H1 (cell line): ENCODE results near the gene NR2F6. TPM values are rescaled to one million over a fixed set of nuclear protein-coding genes. Genes with fewer than 3 reads are reported as not detected.

Experiments
- CTCF ChIA-PET: fragments of 300-600 bp; sonication (Branson Sonifier 250); formaldehyde crosslinking; loops from one replicate; lab custom pipeline; 2021; ENCODE audit not compliant: partially characterized antibody; lab: Charles Lee
- POLR2A ChIA-PET: fragments of 300-600 bp; sonication (Branson Sonifier 250); formaldehyde crosslinking; loops from one replicate; lab custom pipeline; 2021; ENCODE audit warnings: inconsistent platforms; ENCODE audit not compliant: partially characterized antibody; lab: Charles Lee
- DNase-seq, 2 experiments: peaks; one replicate each; pipeline versions ENCODE4 v3.0.0 to v3.0.0-alpha.2; 2010 to 2022; ENCODE audit warnings: low spot score in 2 of 2, low read depth in 1 of 2, mixed read lengths in 1 of 2
- FAIRE-seq: peaks from 2 replicates; lab custom pipeline; 2011; peaks lifted over from hg19 to GRCh38; lab: Jason Lieb, UNC
- H2AFZ ChIP-seq: 2 replicates; pipeline ENCODE4 v1.8.1; 2012; ENCODE audit warnings: low read length, inconsistent platforms
- H2AK5ac ChIP-seq: 2 replicates; pipeline ENCODE4 v1.6.1; 2013; ENCODE audit warnings: low read depth, low read length
- H2BK120ac ChIP-seq: replicated peaks from 2 replicates; pipeline ENCODE3; 2013; ENCODE audit warnings: low read depth, low read length, inconsistent platforms
- H2BK12ac ChIP-seq: 2 replicates; pipeline ENCODE4 v1.6.1; 2013; ENCODE audit warnings: low read depth, low read length
- H2BK15ac ChIP-seq: 2 replicates; pipeline ENCODE4 v1.6.1; 2013; ENCODE audit warnings: low read length
- H2BK20ac ChIP-seq: 2 replicates; pipeline ENCODE4 v1.6.1; 2013; ENCODE audit warnings: low read length
- H2BK5ac ChIP-seq: 2 replicates; pipeline ENCODE4 v1.6.1; 2013; ENCODE audit warnings: low read depth, low read length
- H3K14ac ChIP-seq: 2 replicates; pipeline ENCODE4 v1.6.1; 2013; ENCODE audit warnings: inconsistent platforms; ENCODE audit not compliant: insufficient read length
- H3K18ac ChIP-seq: 2 replicates; pipeline ENCODE4 v1.6.1; 2013; ENCODE audit warnings: low read length; ENCODE audit errors: extremely low read depth
- H3K23ac ChIP-seq: 2 replicates; pipeline ENCODE4 v1.6.1; 2013; ENCODE audit warnings: inconsistent platforms; ENCODE audit not compliant: insufficient read length
- H3K23me2 ChIP-seq: 2 replicates; pipeline ENCODE4 v1.6.1; 2013; ENCODE audit warnings: low read depth, low read length
- H3K27ac ChIP-seq: 2 replicates; pipeline ENCODE4 v1.6.1; 2011; ENCODE audit warnings: low read depth, low read length, inconsistent platforms
- H3K27me3 ChIP-seq, 4 experiments: replicated peaks in 1 of 4; 1 replicate in 1 of 4; 2 replicates in 3 of 4; pipeline versions ENCODE4 v1.6.1 to v1.8.1; 2011 to 2013; ENCODE audit warnings: low read length in 3 of 4, mild to moderate bottlenecking in 3 of 4, inconsistent platforms in 2 of 4, mixed read lengths in 2 of 4, moderate library complexity in 1 of 4; ENCODE audit not compliant: control insufficient read depth in 3 of 4, insufficient read depth in 3 of 4; ENCODE audit errors: extremely low read depth in 1 of 4
- H3K36me3 ChIP-seq, 4 experiments: 2 replicates each; pipeline versions ENCODE4 v1.6.1 to v1.8.1; 2011 to 2013; ENCODE audit warnings: mild to moderate bottlenecking in 4 of 4, low read length in 3 of 4, moderate library complexity in 2 of 4, control low read depth in 1 of 4, inconsistent platforms in 1 of 4; ENCODE audit not compliant: insufficient read depth in 4 of 4, control insufficient read depth in 2 of 4
- H3K4ac ChIP-seq: replicated peaks from 2 replicates; pipeline ENCODE3; 2013; ENCODE audit warnings: low read length, low read depth, mixed read lengths, inconsistent platforms; ENCODE audit not compliant: insufficient read length
- H3K4me1 ChIP-seq, 4 experiments: replicated peaks in 1 of 4; 1 replicate in 1 of 4; 2 replicates in 3 of 4; pipeline versions ENCODE4 v1.6.1 to v1.8.1; 2011 to 2013; ENCODE audit warnings: low read length in 3 of 4, inconsistent platforms in 2 of 4, mixed read lengths in 1 of 4; ENCODE audit not compliant: insufficient read depth in 4 of 4, control insufficient read depth in 3 of 4
- H3K4me2 ChIP-seq, 2 experiments: 2 replicates each; pipeline versions ENCODE4 v1.6.1 to v1.8.1; 2011 to 2013; ENCODE audit warnings: low read depth in 2 of 2, low read length in 2 of 2, control low read depth in 1 of 2, inconsistent platforms in 1 of 2, mild to moderate bottlenecking in 1 of 2; ENCODE audit not compliant: insufficient read depth in 1 of 2
- H3K4me3 ChIP-seq, 4 experiments: fragments of 200-600, 300-600 bp in 1 of 4; sonication (generic), shearing (Covaris generic), sonication (Bioruptor Twin) in 1 of 4; 2 replicates each; pipeline versions ENCODE4 v1.5.1 to v1.8.1; 2011 to 2016; ENCODE audit warnings: low read length in 4 of 4, low read depth in 3 of 4, control low read depth in 2 of 4, inconsistent platforms in 2 of 4, mild to moderate bottlenecking in 2 of 4, mixed read lengths in 1 of 4, moderate library complexity in 1 of 4; ENCODE audit not compliant: insufficient read depth in 2 of 4; ENCODE audit errors: extremely low read depth in 1 of 4
- H3K56ac ChIP-seq: replicated peaks from 2 replicates; pipeline ENCODE3; 2013; ENCODE audit warnings: low read depth, mild to moderate bottlenecking, mixed read lengths, low read length, inconsistent platforms; ENCODE audit not compliant: insufficient read length
- H3K79me1 ChIP-seq: 2 replicates; pipeline ENCODE4 v1.6.1; 2013; ENCODE audit warnings: low read depth, low read length, control low read depth
- H3K79me2 ChIP-seq, 2 experiments: 2 replicates each; pipeline versions ENCODE4 v1.6.1 to v1.8.1; 2012 to 2013; ENCODE audit warnings: low read length in 2 of 2, mild to moderate bottlenecking in 2 of 2, inconsistent platforms in 1 of 2; ENCODE audit not compliant: insufficient read depth in 2 of 2, control insufficient read depth in 1 of 2
- H3K9ac ChIP-seq, 4 experiments: replicated peaks in 1 of 4; 1 replicate in 1 of 4; 2 replicates in 3 of 4; pipeline versions ENCODE4 v1.6.1 to v1.8.1; 2011 to 2013; ENCODE audit warnings: low read depth in 3 of 4, low read length in 3 of 4, control low read depth in 2 of 4, mild to moderate bottlenecking in 2 of 4, moderate library complexity in 2 of 4, inconsistent platforms in 1 of 4; ENCODE audit errors: extremely low read depth in 1 of 4
- H3K9me3 ChIP-seq, 2 experiments: 2 replicates each; pipeline versions ENCODE4 v1.6.1 to v1.8.1; 2012 to 2013; ENCODE audit warnings: mild to moderate bottlenecking in 2 of 2, moderate library complexity in 2 of 2, control low read depth in 1 of 2, inconsistent platforms in 1 of 2, low read depth in 1 of 2, low read length in 1 of 2, mixed read lengths in 1 of 2; ENCODE audit not compliant: insufficient read depth in 2 of 2
- H4K20me1 ChIP-seq, 2 experiments: replicated peaks in 1 of 2; 2 replicates each; pipeline versions ENCODE3 to v1.8.1; 2011 to 2013; ENCODE audit warnings: inconsistent platforms in 2 of 2, low read length in 2 of 2, mild to moderate bottlenecking in 1 of 2; ENCODE audit not compliant: insufficient read depth in 2 of 2, control insufficient read depth in 1 of 2
- H4K5ac ChIP-seq: 2 replicates; pipeline ENCODE4 v1.6.1; 2013; ENCODE audit warnings: low read length, low read depth, mixed read lengths, inconsistent platforms; ENCODE audit not compliant: insufficient read length
- H4K8ac ChIP-seq: 2 replicates; pipeline ENCODE4 v1.8.0; 2013; ENCODE audit warnings: mild to moderate bottlenecking, moderate library complexity, low read length, inconsistent platforms; ENCODE audit not compliant: insufficient read depth; ENCODE audit errors: extremely low read depth
- H4K91ac ChIP-seq: replicated peaks from 2 replicates; pipeline ENCODE3; 2013; ENCODE audit warnings: low read length, mixed read lengths, inconsistent platforms; ENCODE audit not compliant: insufficient read length
- CTBP2 ChIP-seq: IDR thresholded peaks from 2 replicates; pipeline ENCODE4 v1.7.0; 2011; ENCODE audit warnings: borderline replicate concordance, mild to moderate bottlenecking, moderate library complexity, mixed read lengths, low read length; ENCODE audit not compliant: insufficient read depth, insufficient read length
- EZH2 ChIP-seq: fragments of 200-600 bp; sonication (generic); IDR thresholded peaks from 2 replicates; pipeline ENCODE4 v1.7.1; 2012; ENCODE audit warnings: low read depth, mild to moderate bottlenecking, moderate library complexity, low read length, inconsistent platforms; ENCODE audit not compliant: severe bottlenecking
- KDM1A ChIP-seq: fragments of 200-600, 300-600 bp; sonication (generic); IDR thresholded peaks from 2 replicates; pipeline ENCODE4 v1.7.1; 2016; ENCODE audit warnings: mild to moderate bottlenecking, low read length, borderline replicate concordance
- KDM5A ChIP-seq: fragments of 200-600 bp; IDR thresholded peaks from 2 replicates; pipeline ENCODE4 v1.7.1; 2012; ENCODE audit warnings: mild to moderate bottlenecking, low read length, inconsistent platforms, mixed read lengths
- NANOG ChIP-seq: IDR thresholded peaks from 2 replicates; pipeline ENCODE4 v1.6.1; 2011; ENCODE audit warnings: low read length, low read depth, mild to moderate bottlenecking, inconsistent platforms; ENCODE audit not compliant: insufficient read depth, poor library complexity, severe bottlenecking
- PHF8 ChIP-seq: fragments of 200-600 bp; sonication (generic); conservative IDR thresholded peaks from 2 replicates; pipeline ENCODE4 v1.7.1; 2012; ENCODE audit warnings: low read depth, mild to moderate bottlenecking, inconsistent platforms, low read length, moderate library complexity
- POLR2A ChIP-seq, 2 experiments: IDR thresholded peaks; 1 replicate in 1 of 2; 2 replicates in 1 of 2; pipeline ENCODE4 v1.6.1; 2011; ENCODE audit warnings: low read depth in 2 of 2, low read length in 2 of 2, mild to moderate bottlenecking in 2 of 2; ENCODE audit errors: control extremely low read depth in 1 of 2
- SIRT6 ChIP-seq: IDR thresholded peaks from one replicate; pipeline ENCODE4 v1.7.1; 2012; ENCODE audit warnings: low read length, inconsistent platforms
- SP1 ChIP-seq: IDR thresholded peaks from 2 replicates; pipeline ENCODE4 v1.6.1; 2011; ENCODE audit warnings: low read depth, low read length
- TBP ChIP-seq: IDR thresholded peaks from 2 replicates; pipeline ENCODE4 v1.6.1; 2011; ENCODE audit warnings: low read depth, low read length, improper control_type of control experiment
- WGBS, 2 experiments: shearing (Covaris generic) in 1 of 2; methylation state at CpG; one replicate each; pipeline versions ENCODE4 v1.1.6 to v1.1.7; 2013 to 2015; ENCODE audit warnings: low lambda C conversion rate in 2 of 2, mixed read lengths in 2 of 2, inconsistent platforms in 1 of 2, low coverage in 1 of 2, missing lambda C conversion rate in 1 of 2; ENCODE audit not compliant: insufficient replicate concordance in 2 of 2, insufficient coverage in 1 of 2, insufficient read length in 1 of 2; ENCODE audit errors: extremely low coverage in 1 of 2, missing lambda C conversion rate in 1 of 2; 5-methylcytosine and 5-hydroxymethylcytosine counted together
- polyA plus RNA-seq, 7 experiments: library from polyadenylated mRNA; depleted of rRNA in 3 of 7; stranded (reverse) in 5 of 7; unstranded in 2 of 7; fragments of >200 nt in 5 of 7; fragments of 200-250 nt in 2 of 7; gene quantifications; 1 replicate in 5 of 7; 2 replicates in 1 of 7; 4 replicates in 1 of 7; pipeline versions ENCODE4 v1.2.1 to v1.2.3, GENCODE V29; 2011 to 2013; ENCODE audit warnings: missing spikeins in 2 of 7, mixed read lengths in 2 of 7
- total RNA-seq: library from RNA; stranded (reverse); fragmentation: NEBNext Ultra II Directional; extraction: Animal tissue kit (Norgen Biotek cat#: 25700); gene quantifications from 2 replicates; pipeline ENCODE4 v1.2.1, GENCODE V29; 2021

Gene NR2F6
- total and polyA plus RNA-seq, 2 of the 8 experiments (the other 6 are each of a cell fraction or from before 2014, with no cell fraction given), result 99.7 to 114 TPM

- Histone ChIP-seq H3K9ac (peak within 1 kb of the TSS in 3 of 4 experiments; percentile 54 to 89 (median 65); a peak in 4 of 7 replicates), H2BK120ac (no peak within 1 kb of the TSS), H2BK20ac (no peak within 1 kb of the TSS), H3K9me3 (no peaks in the 10 kb centered on the region), H2BK15ac (peak within 1 kb of the TSS; percentile 72; the same call in 1 of the 2 replicates), H3K4ac (peak within 1 kb of the TSS; percentile 21), H4K91ac (no peak within 1 kb of the TSS), H3K79me2 (no peaks in the 10 kb centered on the region), H2BK5ac (peak within 1 kb of the TSS; percentile 94; the same call in 1 of the 2 replicates), H3K14ac (no peak within 1 kb of the TSS), H4K5ac (peak within 1 kb of the TSS; percentile 93), H3K27me3 (no peaks in the 10 kb centered on the region), H2BK12ac (peak within 1 kb of the TSS; percentile 84; the same call in 1 of the 2 replicates), H3K56ac (peak within 1 kb of the TSS; percentile 79), H3K23ac (no peak within 1 kb of the TSS), H3K23me2 (no peaks in the 10 kb centered on the region), H2AFZ (no peak within 1 kb of the TSS), H2AK5ac (no peak within 1 kb of the TSS), H3K4me3 (peak within 1 kb of the TSS; percentile 52 to 80 (median 65)), H4K20me1 (peaks cover 2 to 4% of the 10 kb centered on the region in 2 experiments), H3K27ac (peak within 1 kb of the TSS; percentile 84; the same call in 1 of the 2 replicates), H4K8ac (peak within 1 kb of the TSS; percentile 69), H3K36me3 (peaks cover 0 to 16% (median 3%) of the 10 kb centered on the region in 4 experiments; a peak in 3 of 8 replicates), H3K18ac (peak within 1 kb of the TSS; percentile 99), H3K79me1 (peaks cover 2% of the 10 kb centered on the region; the same call in 1 of the 2 replicates), H3K4me2 (peak within 1 kb of the TSS; percentile 19 to 82), H3K4me1 (peaks cover 0 to 4% (median 3%) of the 10 kb centered on the region in 4 experiments; a peak in 6 of 7 replicates)
- ChIA-PET POLR2A (interaction anchor here (0.6 to 12.3 kb wide), 20 partner anchors 8 to 152 kb away, joined by 3 to 118 read pairs (median 4); partner anchors contain the start of genes ANKLE1, ANO8, NR2F6 and USE1), CTCF (interaction anchor here (0.6 to 3.8 kb wide), 6 partner anchors 9 to 56 kb away, joined by 3 to 23 read pairs (median 4); partner anchors contain the start of gene ANKLE1)
- peak; percentile 89 to 96 for DNase-seq
- 3% methylated on average over 61 of the region's 90 CpGs; no CpG with 5 or more reads in 1 of the 2 experiments for WGBS, 2 experiments
- no peak for FAIRE-seq
- TF ChIP-seq POLR2A (IDR thresholded peaks at IDR 0.05; ENCODE audit: control extremely low read depth in 1 of 2, low read depth in 2 of 2, low read length in 2 of 2), result peak; percentile 50 to 86
- no peak for TF ChIP-seq KDM1A
- TF ChIP-seq EZH2, result no peak
- peak; percentile 35; the same call in 1 of the 2 replicates for TF ChIP-seq TBP
- TF ChIP-seq SIRT6, result no peak
- peak; percentile 38; the same call in 1 of the 2 replicates for TF ChIP-seq KDM5A
- TF ChIP-seq CTBP2, result no peak
- TF ChIP-seq NANOG, result no peak
- TF ChIP-seq SP1, result peak; percentile 55; the same call in 1 of the 2 replicates
- TF ChIP-seq PHF8, result peak; percentile 74
Observed at GRCh38 chr19:17226002-17226933, 19.5 kb downstream of the NR2F6 start, which contains the start of gene OCEL1. OCEL1 (plus strand) TSS chr19:17226226; CDS start chr19:17226248, 22 bp downstream.
